OCI-LY7 (cell line): ENCODE results near the gene ARHGEF19. TPM values are rescaled to one million over a fixed set of nuclear protein-coding genes. Genes with fewer than 3 reads are reported as not detected.
"Not testable (repeated sequence)": the region's sequence is repeated elsewhere in the genome, so short reads cannot be mapped to it uniquely, and the experiment has no call there.

ENCODE experiments used
- BruUV-seq: library from RNA; stranded (reverse); fragments of 400-500 nt; replicated peaks from 2 replicates; lab custom pipeline; 2021; lab: Mats Ljungman, UMichigan
- CTCF ChIA-PET: fragments of 300-600 bp; sonication (Branson Sonifier 250); formaldehyde crosslinking; loops from one replicate; lab custom pipeline; 2022; ENCODE audit warnings: antibody characterized with exemption; ENCODE audit not compliant: unreplicated experiment; lab: Charles Lee
- POLR2A ChIA-PET: fragments of 300-600 bp; sonication (Branson Sonifier 250); formaldehyde crosslinking; loops from one replicate; lab custom pipeline; 2022; ENCODE audit warnings: antibody characterized with exemption; lab: Charles Lee
- DNase-seq: peaks from one replicate; pipeline ENCODE4 v3.0.0-alpha.2; 2015; ENCODE audit warnings: low spot score
- H2AFZ ChIP-seq: fragments of 200-600 bp; sonication (generic), shearing (Covaris generic); 2 replicates; pipeline ENCODE4 v1.6.1; 2014; ENCODE audit warnings: mild to moderate bottlenecking, antibody characterized with exemption, low read length, moderate library complexity
- H3K27ac ChIP-seq: fragments of 200-600 bp; sonication (generic); 2 replicates; pipeline ENCODE4 v1.5.1; 2014; ENCODE audit warnings: mixed run types, low read depth, mild to moderate bottlenecking, moderate library complexity, low read length, inconsistent platforms; ENCODE audit not compliant: poor library complexity, severe bottlenecking
- H3K36me3 ChIP-seq: fragments of 200-600 bp; sonication (generic); 2 replicates; pipeline ENCODE4 v1.6.1; 2014; ENCODE audit warnings: mild to moderate bottlenecking, antibody characterized with exemption, low read length, moderate library complexity, mixed read lengths; ENCODE audit not compliant: insufficient read depth
- H3K4me1 ChIP-seq: fragments of 200-600 bp; sonication (generic); 2 replicates; pipeline ENCODE4 v1.5.1; 2014; ENCODE audit warnings: mild to moderate bottlenecking, low read length; ENCODE audit not compliant: insufficient read depth, poor library complexity, severe bottlenecking
- H3K4me2 ChIP-seq: fragments of 200-600 bp; sonication (generic); 2 replicates; pipeline ENCODE4 v1.6.1; 2014; ENCODE audit warnings: mild to moderate bottlenecking, low read length
- H3K4me3 ChIP-seq: fragments of 200-600 bp; sonication (generic); 2 replicates; pipeline ENCODE4 v1.5.1; 2014; ENCODE audit warnings: mild to moderate bottlenecking, low read depth, low read length; ENCODE audit not compliant: poor library complexity, severe bottlenecking
- H3K79me2 ChIP-seq: fragments of 200-600 bp; sonication (generic); 2 replicates; pipeline ENCODE4 v1.6.1; 2016; ENCODE audit warnings: low read depth, mild to moderate bottlenecking, low read length, moderate library complexity, mixed read lengths; ENCODE audit not compliant: insufficient read depth
- H3K9me2 ChIP-seq: fragments of 200-600 bp; sonication (generic); 2 replicates; pipeline ENCODE4 v1.6.1; 2016; ENCODE audit warnings: mild to moderate bottlenecking, low read length, mixed read lengths; ENCODE audit not compliant: insufficient read depth
- H3K9me3 ChIP-seq: fragments of 200-600 bp; sonication (generic); 2 replicates; pipeline ENCODE4 v1.6.1; 2014; ENCODE audit warnings: mild to moderate bottlenecking, mixed run types, low read length, mixed read lengths
- H4K20me1 ChIP-seq: fragments of 200-600 bp; sonication (generic); 2 replicates; pipeline ENCODE4 v1.6.1; 2014; ENCODE audit warnings: mild to moderate bottlenecking, antibody characterized with exemption, low read length, moderate library complexity, mixed read lengths; ENCODE audit not compliant: insufficient read depth
- CTCF ChIP-seq: fragments of 200-600 bp; sonication (generic); conservative IDR thresholded peaks from 2 replicates; pipeline ENCODE4 v1.5.1; 2014; ENCODE audit warnings: mild to moderate bottlenecking, antibody characterized with exemption, low read length, moderate library complexity, mixed read lengths
- EZH2phosphoT487 ChIP-seq: fragments of 200-600 bp; sonication (generic); IDR thresholded peaks from 2 replicates; pipeline ENCODE4 v1.6.1; 2018; ENCODE audit warnings: low read depth, borderline replicate concordance, mild to moderate bottlenecking, mixed run types, antibody characterized with exemption, low read length, moderate library complexity, mixed read lengths
- intact Hi-C: fragments of 100-400 bp; cut with micrococcal nuclease; formaldehyde crosslinking; loops from one replicate; pipeline ENCODE4 v1.10.0; 2022; ENCODE audit not compliant: unreplicated experiment
- total RNA-seq, 2 experiments: library from RNA; depleted of rRNA in 1 of 2; stranded (reverse); fragments of >200 nt in 1 of 2; shearing (Covaris generic) in 1 of 2; gene quantifications; 2 replicates each; pipeline ENCODE4 v1.2.3, GENCODE V29; 2014 to 2022

Gene ARHGEF19
- total RNA-seq, 2 experiments from 2014 or later = 2.7 to 6.2 TPM

- no peaks in the 10 kb centered on the region for H3K9me2 ChIP-seq
- no peaks in the 10 kb centered on the region for H3K4me1 ChIP-seq
- DNase-seq = no peak
- no TSS peak for BruUV-seq
- H3K4me2 ChIP-seq = no peak overlapping the region
- H3K27ac ChIP-seq = no peak overlapping the region
- no peaks in the 10 kb centered on the region for H3K36me3 ChIP-seq
- intact Hi-C loops = no loop called here
- TF ChIP-seq EZH2phosphoT487 = no peak
- TF ChIP-seq CTCF = no peak
- ChIA-PET CTCF (no interaction called here), POLR2A (no interaction called here)
- H3K4me3 ChIP-seq = no peak overlapping the region
- no peaks in the 10 kb centered on the region for H3K9me3 ChIP-seq
- H2AFZ ChIP-seq = no peak overlapping the region
- H3K79me2 ChIP-seq = no peaks in the 10 kb centered on the region
- no peaks in the 10 kb centered on the region for H4K20me1 ChIP-seq
These were observed 12.0 kb upstream of the ARHGEF19 start for GRCh38 chr1:16224472-16224871.

GRCh38 chr1:16222716-16223115 lies 10.3 kb upstream of the ARHGEF19 start:
- H3K9me2 ChIP-seq, intact Hi-C loops, BruUV-seq, H3K9me3 ChIP-seq, CTCF ChIA-PET, H3K36me3 ChIP-seq, H3K4me3 ChIP-seq, DNase-seq, H2AFZ ChIP-seq, H3K4me2 ChIP-seq, H3K4me1 ChIP-seq, H4K20me1 ChIP-seq, POLR2A ChIA-PET, H3K27ac ChIP-seq, H3K79me2 ChIP-seq: not testable (repeated sequence)

- CTCF ChIA-PET = no interaction called here
- H3K4me1 ChIP-seq = peaks cover 12% of the 10 kb centered on the region
- no peaks in the 10 kb centered on the region for H4K20me1 ChIP-seq
- no peak for TF ChIP-seq EZH2phosphoT487
- POLR2A ChIA-PET = no interaction called here
- no peaks in the 10 kb centered on the region for H3K36me3 ChIP-seq
- H3K4me2 ChIP-seq = no peak overlapping the region
- BruUV-seq = TSS peak; percentile 38
- no peaks in the 10 kb centered on the region for H3K9me3 ChIP-seq
- H3K9me2 ChIP-seq = no peaks in the 10 kb centered on the region
- H3K4me3 ChIP-seq = no peak overlapping the region
- H3K79me2 ChIP-seq = no peaks in the 10 kb centered on the region
- no peak overlapping the region for H2AFZ ChIP-seq
- H3K27ac ChIP-seq = no peak overlapping the region
- no peak for DNase-seq
- intact Hi-C loops = no loop called here
These were observed 9.0 kb upstream of the ARHGEF19 start for GRCh38 chr1:16221499-16221898.
